ENCODE data around the gene TP73. TPM values are rescaled to one million over a fixed set of nuclear protein-coding genes. Genes with fewer than 3 reads are reported as not detected.

Gene TP73
- total RNA-seq, 1 experiment from 2014 or later: 6.9 TPM

- H3K4me1 ChIP-seq (replicated peaks; ENCODE audit: insufficient read depth): peaks cover 26% of the 10 kb centered on the region
- H3K9me3 ChIP-seq (ENCODE audit: insufficient read depth, low read depth): no peaks in the 10 kb centered on the region
- H3K27ac ChIP-seq: no peak overlapping the region
- DNase-seq: no peak
- TF ChIP-seq EZH2 (IDR thresholded peaks at IDR 0.05; ENCODE audit: low read depth): no peak
- no peak for TF ChIP-seq CTCF (conservative IDR thresholded peaks at IDR 0.05)
- no peaks in the 10 kb centered on the region for H3K79me2 ChIP-seq (ENCODE audit: low read depth)
- H3K9me2 ChIP-seq (ENCODE audit: insufficient read depth): no peaks in the 10 kb centered on the region
- H2AFZ ChIP-seq: no peak overlapping the region
- no peak overlapping the region for H3K4me2 ChIP-seq
- ChIA-PET POLR2A (ENCODE audit: unreplicated experiment) (no interaction called here), CTCF (no interaction called here)
- intact Hi-C loops (cut with micrococcal nuclease; ENCODE audit: unreplicated experiment): no loop called here
- peaks cover 10% of the 10 kb centered on the region; the same call in 1 of the 2 replicates for H4K20me1 ChIP-seq (ENCODE audit: insufficient read depth)
- no peak overlapping the region for H3K4me3 ChIP-seq
- H3K27me3 ChIP-seq (ENCODE audit: insufficient read depth, low read depth): peaks cover 47% of the 10 kb centered on the region
- H3K36me3 ChIP-seq (ENCODE audit: low read depth): no peaks in the 10 kb centered on the region
- BruUV-seq (replicated peaks): no TSS peak
- H3F3A ChIP-seq (ENCODE audit: insufficient read depth, low read depth): no peaks in the 10 kb centered on the region; the same call in 1 of the 2 replicates
Measured at GRCh38 chr1:3711780-3712451, 59.6 kb downstream of the TP73 start.

- H3K36me3 ChIP-seq (ENCODE audit: low read depth): no peaks in the 10 kb centered on the region
- BruUV-seq (replicated peaks): no TSS peak
- H3K4me3 ChIP-seq: no peak overlapping the region
- no peaks in the 10 kb centered on the region for H3K79me2 ChIP-seq (ENCODE audit: low read depth)
- no peaks in the 10 kb centered on the region for H3K9me2 ChIP-seq (ENCODE audit: insufficient read depth)
- no peak overlapping the region for H3K4me2 ChIP-seq
- peaks cover 10% of the 10 kb centered on the region; the same call in 1 of the 2 replicates for H4K20me1 ChIP-seq (ENCODE audit: insufficient read depth)
- CTCF ChIA-PET: no interaction called here
- no peaks in the 10 kb centered on the region for H3K9me3 ChIP-seq (ENCODE audit: insufficient read depth, low read depth)
- H3F3A ChIP-seq (ENCODE audit: insufficient read depth, low read depth): no peaks in the 10 kb centered on the region; the same call in 1 of the 2 replicates
- TF ChIP-seq CTCF (conservative IDR thresholded peaks at IDR 0.05): no peak
- no peak for TF ChIP-seq EZH2 (IDR thresholded peaks at IDR 0.05; ENCODE audit: low read depth)
- DNase-seq: no peak
- POLR2A ChIA-PET (ENCODE audit: unreplicated experiment): no interaction called here
- intact Hi-C loops (cut with micrococcal nuclease; ENCODE audit: unreplicated experiment): no loop called here
- H3K27me3 ChIP-seq (ENCODE audit: insufficient read depth, low read depth): peaks cover 56% of the 10 kb centered on the region
- H3K27ac ChIP-seq: no peak overlapping the region
- peaks cover 20% of the 10 kb centered on the region for H3K4me1 ChIP-seq (replicated peaks; ENCODE audit: insufficient read depth)
- H2AFZ ChIP-seq: no peak overlapping the region
Measured at GRCh38 chr1:3712573-3713535, 60.5 kb downstream of the TP73 start.

DNA sequence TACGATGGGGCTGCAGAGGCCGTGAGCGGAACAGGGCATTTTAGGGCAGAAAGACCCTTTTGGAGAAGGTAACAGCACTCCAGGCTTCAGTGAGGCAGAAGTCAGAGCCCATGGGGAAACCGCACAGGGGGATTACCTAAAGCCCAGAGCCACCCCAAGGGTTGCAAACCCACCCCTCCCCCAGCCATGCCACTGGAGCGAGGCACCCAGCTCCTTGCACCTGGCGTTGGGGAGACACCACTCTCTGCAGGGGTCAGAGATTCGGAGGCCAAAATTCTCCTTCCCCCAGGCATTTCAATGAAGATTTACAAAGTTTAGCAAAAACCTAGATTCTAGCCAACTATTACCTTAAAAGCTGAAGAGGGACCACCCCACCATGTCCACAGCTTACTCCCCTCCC lies 61.5 kb downstream of the TP73 start:
- Histone ChIP-seq H3K4me1 (replicated peaks; ENCODE audit: insufficient read depth) (peaks cover 11% of the 10 kb centered on the region), H3K36me3 (ENCODE audit: low read depth) (no peaks in the 10 kb centered on the region), H2AFZ (no peak overlapping the region), H3K4me3 (no peak overlapping the region), H3F3A (ENCODE audit: insufficient read depth, low read depth) (no peaks in the 10 kb centered on the region; the same call in 1 of the 2 replicates), H4K20me1 (ENCODE audit: insufficient read depth) (0 out of 2 replicates have a peak, but pooled peaks cover 3% of the 10 kb centered on the region), H3K27ac (no peak overlapping the region), H3K27me3 (ENCODE audit: insufficient read depth, low read depth) (peaks cover 60% of the 10 kb centered on the region), H3K9me3 (ENCODE audit: insufficient read depth, low read depth) (no peaks in the 10 kb centered on the region), H3K79me2 (ENCODE audit: low read depth) (no peaks in the 10 kb centered on the region), H3K4me2 (no peak overlapping the region), H3K9me2 (ENCODE audit: insufficient read depth) (no peaks in the 10 kb centered on the region)
- no peak for DNase-seq
- BruUV-seq (replicated peaks): no TSS peak
- ChIA-PET CTCF (interaction anchor here (0.6 kb wide), 1 partner anchor 765 kb away, joined by 3 read pairs; no protein-coding TSS in a partner anchor), POLR2A (ENCODE audit: unreplicated experiment) (no interaction called here)
- intact Hi-C loops (cut with micrococcal nuclease; ENCODE audit: unreplicated experiment): no loop called here
- TF ChIP-seq CTCF (conservative IDR thresholded peaks at IDR 0.05) (no peak), EZH2 (IDR thresholded peaks at IDR 0.05; ENCODE audit: low read depth) (no peak)
